GM18499 (cell line): Measurements from ENCODE around the gene MIER2.

Experiments used
- ATAC-seq: cut with Tn5 transposase; IDR thresholded peaks from one replicate; pipeline ENCODE4 v1.9.1; 2021; ENCODE audit warnings: moderate number of reproducible peaks; ENCODE audit not compliant: insufficient read depth, unreplicated experiment

Gene MIER2

GRCh38 chr19:335072-335471 is 9.5 kb downstream of the MIER2 start:
- no peak for ATAC-seq

GRCh38 chr19:334296-335071 is 10.1 kb downstream of the MIER2 start:
- no peak for ATAC-seq

DNA sequence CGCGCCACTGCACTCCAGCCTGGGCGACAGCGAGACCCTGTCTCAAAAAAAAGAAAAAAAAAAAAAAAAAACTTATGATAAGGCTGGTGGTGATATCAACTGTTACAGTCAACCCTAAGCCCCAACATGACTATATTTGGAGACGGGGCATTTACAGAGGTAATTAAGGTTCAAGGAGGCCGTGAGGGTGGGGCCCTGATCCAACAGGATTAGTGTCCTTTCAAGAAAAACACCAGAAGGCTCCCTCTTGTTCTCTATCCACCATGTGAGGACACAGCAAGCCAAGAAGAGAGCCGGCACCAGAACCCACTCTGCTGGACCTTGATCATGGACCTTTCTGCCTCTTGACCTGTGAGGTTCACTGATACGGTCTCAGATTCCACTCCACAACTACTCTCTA is 14.1 kb downstream of the MIER2 start:
- ATAC-seq: no peak

DNA sequence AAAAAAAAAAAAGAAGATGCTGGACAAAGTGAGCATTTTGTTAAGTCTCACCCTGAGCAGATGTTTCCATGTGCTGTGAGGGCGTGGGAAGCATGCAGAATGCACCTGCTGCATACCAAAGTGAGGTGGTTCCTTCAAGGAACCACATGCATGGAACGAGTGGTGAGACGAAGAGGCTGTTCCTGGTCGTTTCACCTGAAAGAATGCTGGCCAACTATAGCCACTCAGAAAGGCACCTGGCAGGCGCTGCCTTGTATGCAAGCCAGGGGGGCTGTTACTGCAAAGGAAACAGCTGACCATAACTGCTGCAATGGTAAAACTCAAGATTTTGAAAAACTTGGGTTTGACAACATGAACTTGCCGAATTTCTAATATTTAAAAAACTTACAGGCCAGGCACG is 14.7 kb downstream of the MIER2 start:
- ATAC-seq: no peak

DNA sequence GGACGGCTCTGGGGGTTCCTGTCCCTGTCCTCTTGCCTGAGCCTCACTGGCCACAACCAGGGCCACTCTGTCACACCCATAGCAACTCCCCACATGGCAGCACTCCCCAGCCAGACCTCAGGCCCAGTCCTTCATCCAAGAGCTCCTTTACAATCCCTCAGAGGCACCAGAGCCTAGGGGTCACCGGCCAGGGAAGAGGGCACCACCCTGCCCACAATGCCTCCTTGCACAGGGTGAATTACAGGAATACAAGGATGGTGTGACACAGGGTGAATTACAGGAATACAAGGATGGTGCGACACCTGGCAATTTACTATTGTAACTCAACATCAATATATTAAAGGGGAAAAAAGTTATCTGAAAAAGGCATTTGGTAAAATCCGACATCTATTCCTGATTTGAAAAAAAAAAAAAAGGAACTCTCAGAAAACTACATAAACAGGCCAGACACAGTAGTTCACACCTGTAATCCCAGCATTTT is 16.5 kb downstream of the MIER2 start:
- no peak for ATAC-seq

- ATAC-seq: no peak
Measured at GRCh38 chr19:327291-328024, 17.1 kb downstream of the MIER2 start.

GRCh38 chr19:326871-327270 is 17.7 kb downstream of the MIER2 start:
- ATAC-seq: no peak

- no peak for ATAC-seq
Measured at GRCh38 chr19:325937-326565, 18.5 kb downstream of the MIER2 start.

GRCh38 chr19:325173-325936 is 19.2 kb downstream of the MIER2 start:
- ATAC-seq: no peak

DNA sequence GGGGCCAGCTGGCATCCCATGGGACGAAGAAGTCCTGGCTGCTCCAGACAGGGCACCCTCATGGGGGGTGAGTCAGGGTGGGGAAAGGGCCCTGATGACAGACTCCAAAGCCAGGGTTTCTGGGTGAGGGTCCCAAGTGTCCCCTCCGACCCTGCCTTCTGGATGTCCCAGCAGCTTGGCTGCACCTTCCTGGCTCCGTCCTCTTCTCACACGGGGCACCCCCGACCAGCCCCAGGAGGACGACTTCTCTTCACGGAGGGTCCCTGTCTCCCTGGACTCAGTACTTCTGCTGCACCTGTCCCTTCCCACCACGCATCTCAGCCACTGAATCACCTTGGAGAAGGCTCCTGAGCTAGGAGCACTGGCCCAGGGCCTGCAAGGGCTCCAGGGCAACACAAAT is 19.9 kb downstream of the MIER2 start:
- ATAC-seq: no peak

GRCh38 chr19:322616-323015 is 22.0 kb downstream of the MIER2 start:
- ATAC-seq: no peak

GRCh38 chr19:318509-318774 is 26.2 kb downstream of the MIER2 start:
- ATAC-seq: no peak

DNA sequence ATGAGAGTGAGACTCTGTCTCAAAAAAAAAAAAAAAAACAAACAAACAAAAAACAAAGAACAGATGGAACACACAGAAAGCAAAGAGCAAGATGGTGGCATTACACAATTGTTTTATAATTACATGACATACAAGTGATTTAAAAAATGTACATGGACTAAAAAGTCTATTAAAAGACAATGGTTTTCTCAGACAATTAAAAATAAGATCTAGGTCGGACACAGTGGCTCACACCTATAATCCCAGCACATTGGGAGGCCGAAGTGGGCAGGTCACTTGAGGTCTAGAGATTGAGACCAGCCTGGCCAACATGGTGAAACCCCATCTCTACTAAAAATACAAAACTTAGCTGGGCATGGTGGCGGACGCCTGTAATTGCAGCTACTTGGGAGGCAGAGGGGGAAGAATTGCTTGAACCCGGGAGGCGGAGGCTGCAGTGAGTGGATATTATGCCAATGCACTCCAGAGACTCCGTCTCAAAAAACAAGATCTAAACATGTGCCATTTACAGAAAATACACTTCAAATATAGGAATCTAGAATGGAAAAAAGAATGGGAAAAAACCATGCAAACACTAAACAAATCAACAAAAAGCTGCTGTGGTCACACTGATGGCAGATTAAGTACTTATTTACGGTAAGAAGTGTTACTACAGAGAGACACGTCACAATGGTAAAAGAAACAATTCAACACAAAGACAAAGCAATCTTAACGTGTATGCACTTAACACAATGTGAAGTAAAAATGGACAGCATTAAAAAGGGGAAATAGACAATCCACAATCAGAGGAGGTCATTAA is 26.7 kb downstream of the MIER2 start:
- ATAC-seq: no peak

- ATAC-seq: no peak
Measured at GRCh38 chr19:315811-316210, 28.8 kb downstream of the MIER2 start.

DNA sequence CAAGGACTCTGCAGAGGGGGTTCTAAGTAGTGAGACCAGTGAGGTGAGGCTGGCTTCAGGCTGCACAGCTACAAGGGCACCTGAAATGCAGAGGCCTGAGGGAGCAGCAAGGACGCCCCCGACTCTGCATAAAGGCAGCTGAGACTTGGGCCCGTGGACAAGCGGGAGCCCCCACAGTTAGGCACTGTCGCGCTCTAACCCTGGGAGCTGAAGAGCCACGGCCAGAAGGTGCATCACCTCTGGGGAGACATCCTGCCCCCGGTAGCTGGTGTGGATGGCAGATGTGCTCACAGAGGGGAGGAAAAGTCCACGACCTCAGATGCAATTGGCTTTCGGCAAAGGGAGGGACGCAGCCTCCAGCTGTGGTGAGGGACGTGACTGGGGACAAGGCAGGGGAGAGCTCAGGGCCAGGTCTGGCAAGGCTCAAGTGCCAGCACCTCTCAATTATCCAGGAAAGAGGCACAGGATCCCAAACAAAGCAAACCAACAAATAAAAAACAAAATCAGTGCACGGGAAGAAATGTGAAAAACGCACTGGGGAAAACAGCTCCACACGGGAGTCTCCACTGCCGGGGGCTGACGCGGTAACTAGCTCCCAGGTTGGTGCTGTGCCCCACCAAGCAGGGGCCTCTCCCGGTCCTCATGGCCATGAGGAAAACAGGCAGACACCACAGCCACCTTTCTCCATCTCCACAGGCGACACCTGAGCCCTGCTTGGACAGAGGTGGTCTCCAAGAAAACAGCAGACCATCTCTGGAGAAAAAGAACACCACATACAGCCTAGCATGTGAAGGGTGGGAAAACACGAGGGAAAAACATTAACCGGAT is 30.4 kb downstream of the MIER2 start:
- no peak for ATAC-seq

DNA sequence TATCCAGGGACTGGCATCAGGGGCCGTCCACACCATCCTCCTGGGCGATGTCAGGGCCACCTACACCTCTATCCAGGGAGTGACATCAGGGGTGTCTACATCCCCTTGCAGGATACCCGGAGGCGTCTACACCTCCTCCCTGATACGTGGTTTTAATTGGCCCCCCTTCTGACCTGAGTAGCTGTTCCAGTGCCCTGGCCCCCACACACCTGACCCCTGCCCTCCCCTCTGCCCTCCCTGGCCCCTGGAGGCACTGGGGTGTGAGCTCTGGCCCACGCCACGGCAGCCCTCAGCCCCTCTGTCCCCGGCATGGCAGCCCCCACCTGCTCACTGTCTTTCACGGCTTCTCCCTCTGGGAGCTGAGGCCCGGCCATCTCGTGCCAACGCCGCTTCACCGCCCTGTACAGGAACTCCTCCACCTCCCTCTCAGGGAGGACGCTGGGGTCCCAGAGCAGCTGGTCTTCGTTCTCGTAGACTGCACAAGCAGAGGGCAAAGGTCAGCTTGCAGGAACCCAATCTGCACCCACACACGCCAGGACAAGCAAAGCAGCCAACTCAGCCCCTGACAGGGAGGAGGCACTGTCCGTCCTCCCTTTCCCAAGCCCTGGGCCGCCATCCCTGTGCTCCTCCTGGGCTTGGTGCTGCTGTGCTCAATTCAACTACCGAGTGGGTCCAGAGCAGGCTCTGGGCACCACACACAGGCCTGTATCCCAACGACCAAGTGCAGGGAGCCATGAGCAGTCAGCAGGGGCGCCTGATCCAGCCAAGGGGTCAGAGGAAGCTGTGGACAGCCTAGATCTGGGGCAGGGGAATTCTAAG is 31.2 kb downstream of the MIER2 start:
- ATAC-seq: no peak

DNA sequence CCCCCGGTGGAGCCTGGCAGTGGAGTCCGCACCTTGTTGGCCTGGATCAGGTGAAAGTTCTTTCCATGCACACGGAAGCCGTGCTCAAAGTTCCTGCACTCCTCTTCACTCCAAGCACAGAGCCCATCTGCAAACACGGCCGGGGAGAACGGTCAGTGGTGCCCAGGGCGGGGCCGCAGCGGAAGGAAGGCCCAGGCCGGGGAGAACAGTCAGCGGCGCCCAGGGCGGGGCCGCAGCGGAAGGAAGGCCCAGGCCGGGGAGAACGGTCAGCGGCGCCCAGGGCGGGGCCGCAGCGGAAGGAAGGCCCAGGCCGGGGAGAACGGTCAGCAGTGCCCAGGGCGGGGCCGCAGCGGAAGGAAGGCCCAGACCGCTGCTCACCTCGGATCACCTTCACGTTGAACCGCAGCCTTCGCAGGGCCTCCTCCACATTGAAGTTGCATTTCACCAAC is 32.8 kb downstream of the MIER2 start:
- no peak for ATAC-seq

GRCh38 chr19:310781-311496 is 33.7 kb downstream of the MIER2 start:
- no peak for ATAC-seq
